ENCODE measurements around the gene MOB3A. TPM values are rescaled to one million over a fixed set of nuclear protein-coding genes. Genes with fewer than 3 reads are reported as not detected.
"Not testable (repeated sequence)": the region's sequence is repeated elsewhere in the genome, so short reads cannot be mapped to it uniquely, and the experiment has no call there.

The MOB3A gene
- total and polyA plus RNA-seq, 11 donors = 7.1 to 32.3 (median 16.7) TPM

GRCh38 chr19:2089727-2090053, 6.4 kb downstream of the MOB3A start:
- Histone ChIP-seq H3K27me3 (no peaks in the 10 kb centered on the region), H3K4me3 (peak overlapping the region in 1 of 12 donors; percentile 37), H3K36me3 (peaks cover 0 to 14% (median 8%) of the 10 kb centered on the region in 9 donors), H3K27ac (peak overlapping the region in 9 of 12 donors; percentile 30 to 98 (median 49)), H3K4me1 (peaks cover 4 to 100% (median 31%) of the 10 kb centered on the region in 12 donors), H3K9me3 (no peaks in the 10 kb centered on the region)
- ATAC-seq (no peak), DNase-seq (no peak)
- intact Hi-C loops (cut with DNase I) = no loop called here
- TF ChIP-seq POLR2A (IDR thresholded peaks at IDR 0.05) (no peak), CTCF (IDR thresholded peaks at IDR 0.05) (no peak)
- 49 to 80% (median 71%) methylated on average over 2 of the region's 2 CpGs for WGBS, 4 donors

GRCh38 chr19:2089001-2089711, 7.0 kb downstream of the MOB3A start:
- Histone ChIP-seq H3K36me3 (peaks cover 0 to 19% (median 9%) of the 10 kb centered on the region in 9 donors), H3K9me3 (no peaks in the 10 kb centered on the region), H3K4me1 (peaks cover 1 to 99% (median 28%) of the 10 kb centered on the region in 12 donors), H3K4me3 (no peak overlapping the region), H3K27me3 (no peaks in the 10 kb centered on the region), H3K27ac (peak overlapping the region in 8 of 12 donors; percentile 30 to 98 (median 49))
- no peak for DNase-seq
- intact Hi-C loops (cut with DNase I) = no loop called here
- TF ChIP-seq POLR2A (IDR thresholded peaks at IDR 0.05) = no peak
- WGBS, 4 donors = 76 to 78% (median 78%) methylated on average over 16 of the region's 16 CpGs
- ATAC-seq = no peak

- Histone ChIP-seq H3K36me3 (peaks cover 0 to 28% (median 12%) of the 10 kb centered on the region in 9 donors), H3K4me3 (no peak overlapping the region), H3K27ac (peak overlapping the region in 1 of 12 donors; percentile 92), H3K27me3 (no peaks in the 10 kb centered on the region), H3K9me3 (no peaks in the 10 kb centered on the region), H3K4me1 (peaks cover 4 to 99% (median 31%) of the 10 kb centered on the region in 12 donors)
- WGBS, 4 donors = 77 to 86% (median 83%) methylated on average over 6 to 14 of the region's 14 CpGs
- ATAC-seq = peak in 1 of 4 donors; percentile 14
- TF ChIP-seq POLR2A (IDR thresholded peaks at IDR 0.05) (no peak), CTCF (IDR thresholded peaks at IDR 0.05) (no peak)
- intact Hi-C loops (cut with DNase I) = no loop called here
- no peak for DNase-seq
These were observed 8.5 kb downstream of the MOB3A start for GRCh38 chr19:2087621-2088100.

GRCh38 chr19:2086695-2087620, 9.2 kb downstream of the MOB3A start:
- Histone ChIP-seq H3K36me3 (peaks cover 0 to 29% (median 16%) of the 10 kb centered on the region in 9 donors), H3K27ac (peak overlapping the region in 1 of 12 donors; percentile 92), H3K4me1 (peaks cover 4 to 99% (median 31%) of the 10 kb centered on the region in 12 donors)
- intact Hi-C loops (cut with DNase I); H3K9me3 ChIP-seq; H3K27me3 ChIP-seq; ATAC-seq; H3K4me3 ChIP-seq; DNase-seq: not testable (repeated sequence)
- 77 to 82% (median 80%) methylated on average over 13 of the region's 13 CpGs for WGBS, 4 donors
